GM18520 (cell line): ENCODE results near the gene PTCH1.

ENCODE experiments used
- ATAC-seq: cut with Tn5 transposase; IDR thresholded peaks from one replicate; pipeline ENCODE4 v1.9.1; 2021; ENCODE audit not compliant: unreplicated experiment

Gene PTCH1

DNA sequence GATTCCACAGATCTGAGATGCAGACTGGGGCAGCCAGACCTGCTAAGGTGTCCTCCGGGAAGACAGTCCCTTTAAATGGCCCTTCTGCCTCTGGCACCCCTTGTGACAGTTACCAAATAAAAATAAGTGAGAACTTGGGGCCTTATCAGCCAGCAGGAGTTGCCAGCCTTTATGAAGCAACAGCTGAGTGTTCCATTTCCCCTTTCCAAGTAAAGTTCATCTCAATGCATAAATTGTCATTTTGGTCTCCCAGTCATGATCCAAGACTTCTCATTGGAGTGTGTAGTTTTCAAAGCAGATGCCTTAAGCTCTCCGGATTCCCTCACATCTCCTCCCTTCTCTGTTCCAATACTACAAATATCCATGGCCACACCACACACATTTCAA is 4.1 kb downstream of the PTCH1 start:
- no peak for ATAC-seq

DNA sequence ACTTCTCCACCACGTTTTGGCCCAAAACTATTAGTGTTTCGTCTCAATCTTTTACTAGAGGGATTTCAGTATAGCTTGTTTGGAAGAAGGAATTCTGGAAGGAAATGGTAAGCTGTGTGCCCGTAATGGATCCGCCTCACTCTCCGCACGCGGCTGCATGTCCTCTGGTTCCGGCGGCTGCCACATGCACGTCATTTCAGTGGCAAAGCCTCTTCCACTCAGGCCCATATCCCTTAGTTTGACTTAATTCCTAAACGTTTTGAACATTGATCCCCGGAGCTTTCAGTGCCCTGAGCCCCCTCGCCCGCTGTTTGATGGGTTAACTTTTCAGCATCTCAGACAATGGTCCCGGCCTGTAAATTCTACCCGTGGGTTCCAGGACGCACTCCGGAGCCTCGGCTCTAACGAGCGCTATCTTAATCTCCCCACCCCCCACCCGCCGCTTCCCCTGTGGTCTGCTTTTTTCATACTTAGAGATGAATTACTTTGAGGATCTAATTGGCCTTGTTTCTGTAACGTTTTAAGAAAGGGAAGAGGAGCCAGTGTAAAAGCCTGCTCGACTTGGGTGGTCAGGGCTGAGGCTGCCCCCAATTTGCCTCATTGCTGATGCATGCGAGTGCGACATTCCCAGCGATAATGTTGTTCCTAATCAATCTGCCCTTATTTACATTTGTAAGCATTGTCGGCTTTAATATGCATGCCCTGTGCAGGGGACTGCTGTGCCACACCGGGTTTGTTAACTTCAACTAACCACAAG is 4.6 kb downstream of the PTCH1 start:
- ATAC-seq: no peak

DNA sequence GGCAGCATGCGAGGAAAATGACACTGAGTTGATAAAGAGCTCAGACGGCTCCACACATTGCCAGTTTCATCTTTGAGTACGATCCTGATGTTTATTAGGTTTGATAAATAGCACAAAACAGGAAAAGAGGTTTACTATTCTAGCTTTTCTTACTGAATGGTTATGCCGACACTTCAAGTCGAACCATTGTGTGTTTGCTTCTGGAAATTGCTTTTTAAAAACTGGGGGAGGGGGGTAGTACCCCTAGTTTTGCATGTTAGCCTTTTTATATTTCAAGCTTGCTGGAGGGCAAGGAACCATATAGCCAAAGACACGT is 5.2 kb downstream of the PTCH1 start:
- ATAC-seq: no peak

DNA sequence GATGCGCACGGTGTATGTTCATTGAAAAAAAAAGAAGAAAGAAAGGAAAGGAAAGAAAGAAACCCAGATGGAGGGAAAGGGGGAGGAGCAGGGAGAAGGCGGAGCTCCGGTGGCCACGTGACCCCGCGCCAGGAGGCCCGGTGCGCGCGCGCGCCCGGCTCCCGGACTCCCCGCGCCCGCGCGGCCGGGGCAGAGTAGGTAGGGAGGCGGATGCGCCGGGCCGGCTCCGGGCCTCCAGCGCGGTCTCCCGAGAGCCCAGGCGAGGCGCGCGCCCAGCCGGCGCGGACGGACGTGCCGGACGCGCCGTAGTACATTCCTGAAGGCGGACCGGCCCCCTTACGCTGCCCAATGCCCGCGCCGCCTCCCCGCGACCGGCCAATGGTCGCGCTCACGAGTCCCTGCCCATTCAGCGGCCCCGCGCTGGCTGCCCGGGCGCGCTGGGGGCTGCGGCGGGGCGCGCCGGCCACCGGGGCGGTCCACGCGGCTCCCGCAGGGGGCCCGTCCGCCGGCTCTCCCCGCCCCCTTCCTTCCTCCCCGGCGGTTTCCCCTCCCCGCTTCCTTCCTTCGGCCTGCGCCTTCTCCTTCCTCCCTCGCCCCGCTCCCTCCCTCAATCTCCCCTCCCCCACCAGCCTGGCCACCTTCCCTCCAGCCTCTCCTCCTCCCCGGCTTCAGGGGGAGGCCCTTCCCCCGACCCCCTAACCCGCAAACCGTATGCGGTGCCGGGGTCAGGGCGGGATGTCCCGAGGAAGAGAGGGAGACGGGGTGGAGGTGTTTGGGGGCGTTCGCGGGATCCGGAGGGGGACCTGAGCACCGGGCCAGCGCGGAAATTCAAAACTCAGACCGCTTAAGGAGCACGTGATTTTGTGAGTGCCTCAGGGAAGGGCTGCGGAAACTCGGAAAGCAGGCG is 5.8 kb downstream of the PTCH1 start:
- ATAC-seq: peak; percentile 44

DNA sequence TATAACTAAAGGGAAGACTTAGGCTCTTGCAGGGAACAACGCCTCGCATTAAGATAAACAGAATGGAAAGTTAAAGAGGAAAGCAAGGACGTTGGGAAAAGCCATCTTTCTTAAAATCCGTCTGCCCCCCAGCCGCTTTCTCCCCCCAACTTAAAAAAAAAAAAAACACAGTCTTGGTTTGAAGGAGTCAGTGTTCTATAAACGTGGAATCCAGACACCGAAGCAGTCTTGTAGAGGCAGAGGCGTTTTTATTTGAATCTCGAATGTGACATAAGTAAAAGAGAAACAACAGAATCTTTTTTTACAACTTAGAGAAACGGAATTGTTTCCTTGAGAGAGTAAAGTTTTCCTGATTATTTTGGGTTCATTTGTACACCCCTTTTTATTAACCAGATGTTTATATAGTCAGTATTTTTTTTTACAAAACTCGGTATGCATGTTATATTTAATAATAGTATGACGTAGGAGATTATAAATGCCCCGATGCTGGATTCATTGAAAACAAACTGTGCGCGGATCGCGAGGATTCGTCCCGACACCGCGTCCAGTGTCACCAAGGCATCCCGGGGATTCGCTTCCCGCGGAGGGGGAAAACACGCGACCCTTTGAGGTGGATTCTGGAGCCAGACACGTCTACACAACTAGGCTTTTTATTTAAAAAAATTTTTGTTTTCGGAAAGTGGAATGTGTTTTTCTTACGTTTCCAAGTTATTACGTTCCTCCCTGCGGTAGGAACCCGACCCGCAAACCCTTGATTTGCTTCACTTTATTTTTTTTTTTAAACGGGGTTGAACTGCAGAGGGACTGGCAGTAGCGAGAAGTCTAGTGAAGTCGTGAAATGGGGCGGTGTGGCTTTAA is 6.7 kb downstream of the PTCH1 start:
- no peak for ATAC-seq

DNA sequence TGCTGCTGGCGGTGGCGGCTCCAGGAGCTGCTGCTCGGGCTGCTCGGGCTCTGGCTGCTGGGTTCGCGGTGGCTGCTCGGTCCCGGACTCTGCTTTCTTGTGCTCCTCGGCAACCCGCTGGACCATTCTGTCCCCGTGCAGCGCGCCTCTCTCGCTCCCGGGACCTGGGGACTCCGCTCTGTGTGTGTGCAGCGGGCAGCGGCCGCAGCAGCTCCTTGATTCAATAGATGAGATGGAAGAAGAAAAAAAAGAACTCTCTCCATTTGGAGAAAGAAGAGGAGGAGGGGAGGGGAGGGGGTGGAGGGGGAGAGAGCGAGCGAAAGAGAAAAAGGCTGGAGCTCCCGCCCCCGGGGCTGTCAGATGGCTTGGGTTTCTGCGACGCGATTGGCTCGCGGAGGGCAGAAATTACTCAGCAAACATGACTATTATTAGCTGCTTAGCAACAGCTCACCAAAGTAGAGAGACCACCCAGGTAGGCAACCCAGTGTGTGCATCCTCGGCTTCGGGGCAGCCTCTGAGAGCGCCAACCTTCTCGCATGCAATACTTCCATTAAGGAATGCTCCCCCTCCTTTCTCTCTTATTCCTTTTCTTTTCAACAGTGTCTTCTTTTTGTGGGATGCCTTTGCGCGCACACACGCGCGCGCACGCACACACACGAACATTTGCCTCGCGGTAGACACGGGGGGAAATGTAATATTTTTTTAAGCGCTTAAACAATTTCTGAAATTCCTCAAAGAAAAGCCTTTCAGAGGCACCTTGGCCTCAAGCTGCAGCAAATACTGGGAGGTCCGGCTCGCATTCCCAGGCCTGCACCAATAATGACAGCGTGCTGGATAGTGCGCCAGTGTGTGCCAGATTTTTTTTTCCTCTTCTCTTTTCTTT is 7.6 kb downstream of the PTCH1 start:
- peak; percentile 28 for ATAC-seq

DNA sequence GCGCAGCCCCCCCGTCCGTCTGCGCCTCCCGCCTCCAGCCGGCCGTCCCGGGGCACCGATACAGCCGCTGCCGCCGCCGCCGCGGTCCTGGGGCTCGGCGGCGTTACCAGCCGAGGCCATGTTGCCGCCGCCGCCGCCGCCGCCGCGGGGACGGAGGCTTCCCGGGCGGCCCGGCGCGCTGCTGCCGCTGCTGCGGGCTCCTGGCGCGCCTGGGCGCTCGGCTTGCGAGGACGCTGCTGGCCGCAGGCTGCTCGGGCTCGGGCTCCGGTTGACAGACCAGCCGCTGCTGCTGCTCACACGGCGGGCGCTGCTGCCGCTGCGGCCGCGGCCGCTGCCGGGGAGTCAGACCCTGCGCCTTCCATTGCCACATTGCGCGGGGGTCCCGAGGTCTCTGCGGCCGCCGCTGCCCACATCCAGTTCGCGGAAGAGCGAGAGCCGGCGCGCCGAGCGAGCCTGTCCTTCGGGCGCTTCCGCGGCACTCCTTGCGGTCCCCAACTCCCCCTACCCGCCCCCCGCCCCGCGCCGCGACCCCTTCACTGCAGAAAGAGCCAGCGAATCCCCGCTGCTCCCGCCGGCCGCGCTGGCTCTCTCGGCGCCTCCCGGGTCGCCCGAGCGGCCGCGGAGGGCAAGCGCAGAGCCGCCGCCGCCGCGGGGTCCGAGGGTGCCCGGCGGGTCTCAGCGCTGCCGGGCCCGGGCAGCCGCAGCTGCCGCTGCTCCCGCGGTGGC is 8.4 kb downstream of the PTCH1 start:
- ATAC-seq: no peak

DNA sequence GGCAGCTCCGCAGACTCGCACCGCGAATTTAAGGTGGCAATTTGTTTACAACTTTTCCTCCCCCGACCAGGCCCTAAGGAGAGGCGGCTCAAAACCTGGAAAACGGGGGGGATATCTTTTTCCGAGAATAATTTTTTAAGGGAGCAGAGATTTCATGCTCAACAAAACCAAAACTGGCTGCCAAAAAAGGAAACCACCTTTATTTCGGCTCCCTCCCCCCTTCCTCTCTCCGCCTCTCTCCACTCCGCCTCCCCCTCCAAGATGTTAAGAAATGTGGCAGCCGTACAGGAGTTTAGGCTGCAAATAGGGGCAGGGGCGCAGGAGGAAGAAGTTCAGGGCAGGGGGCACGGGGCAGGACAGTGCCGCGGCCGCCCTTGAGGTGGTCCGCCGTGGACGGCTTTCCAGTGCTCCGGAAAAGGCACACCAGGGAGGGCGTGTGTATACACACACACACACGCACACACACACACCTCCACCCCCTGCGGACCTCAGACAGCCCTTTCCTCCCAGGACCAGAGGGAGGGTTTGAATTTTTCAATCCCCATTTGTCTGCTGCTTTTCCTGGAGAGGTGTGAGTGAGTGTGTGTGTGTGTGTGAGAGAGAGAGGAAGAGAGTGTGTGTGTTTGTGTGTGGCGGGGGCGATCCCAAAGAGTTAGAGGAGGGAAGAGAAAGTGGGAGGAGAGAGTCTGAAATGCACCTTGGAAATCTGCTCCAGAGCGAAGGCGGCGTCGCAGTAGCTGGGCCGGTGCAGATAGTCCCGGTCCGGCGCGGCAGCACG is 9.1 kb downstream of the PTCH1 start:
- no peak for ATAC-seq

DNA sequence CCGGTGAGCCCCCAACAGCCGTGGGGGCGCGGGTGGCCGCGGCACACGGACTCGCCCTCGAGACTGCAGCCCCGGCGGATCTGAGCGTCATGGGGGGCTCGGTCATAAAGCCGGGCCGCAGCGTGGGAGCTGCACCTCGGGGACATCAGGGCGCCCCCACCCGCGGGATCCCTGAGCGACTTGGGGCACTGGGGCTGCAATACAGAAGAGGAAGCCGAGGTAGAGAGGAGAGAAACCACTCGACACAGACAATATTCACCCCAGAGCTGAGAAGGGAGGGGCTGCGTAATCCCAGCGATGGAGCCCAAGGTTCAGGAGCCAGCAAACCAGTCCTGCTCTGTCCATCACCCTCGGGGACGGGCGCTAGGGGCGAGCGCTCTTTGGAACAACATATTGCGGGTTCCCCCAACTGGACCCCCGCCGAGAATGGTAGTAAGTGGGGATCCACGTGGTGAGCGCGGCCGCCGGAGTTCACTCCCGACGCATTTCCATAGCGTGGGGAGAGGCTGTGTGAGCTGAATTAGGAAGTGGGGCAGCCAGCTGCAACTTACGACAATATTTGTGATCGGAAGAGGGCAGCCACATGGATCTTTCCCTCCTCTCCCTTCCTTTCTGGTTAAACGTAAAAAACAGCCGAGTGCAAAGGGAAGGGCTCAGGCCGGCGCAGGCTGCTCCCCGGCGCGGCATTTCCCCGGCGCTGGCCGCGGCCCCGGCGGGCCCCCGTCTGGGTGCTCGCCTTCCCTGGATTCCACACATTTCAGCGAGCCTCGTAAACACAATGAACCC is 9.9 kb downstream of the PTCH1 start:
- no peak for ATAC-seq

DNA sequence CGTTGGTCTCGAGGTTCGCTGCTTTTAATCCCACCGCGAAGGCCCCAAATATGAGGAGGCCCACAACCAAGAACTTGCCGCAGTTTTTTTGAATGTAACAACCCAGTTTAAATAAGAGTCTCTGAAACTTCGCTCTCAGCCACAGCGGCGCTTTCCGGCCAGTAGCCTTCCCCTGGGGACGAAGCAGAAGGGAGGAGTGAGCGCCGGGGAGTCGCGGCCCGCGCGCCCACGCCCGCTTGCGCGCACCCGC is 10.4 kb downstream of the PTCH1 start:
- ATAC-seq: no peak

DNA sequence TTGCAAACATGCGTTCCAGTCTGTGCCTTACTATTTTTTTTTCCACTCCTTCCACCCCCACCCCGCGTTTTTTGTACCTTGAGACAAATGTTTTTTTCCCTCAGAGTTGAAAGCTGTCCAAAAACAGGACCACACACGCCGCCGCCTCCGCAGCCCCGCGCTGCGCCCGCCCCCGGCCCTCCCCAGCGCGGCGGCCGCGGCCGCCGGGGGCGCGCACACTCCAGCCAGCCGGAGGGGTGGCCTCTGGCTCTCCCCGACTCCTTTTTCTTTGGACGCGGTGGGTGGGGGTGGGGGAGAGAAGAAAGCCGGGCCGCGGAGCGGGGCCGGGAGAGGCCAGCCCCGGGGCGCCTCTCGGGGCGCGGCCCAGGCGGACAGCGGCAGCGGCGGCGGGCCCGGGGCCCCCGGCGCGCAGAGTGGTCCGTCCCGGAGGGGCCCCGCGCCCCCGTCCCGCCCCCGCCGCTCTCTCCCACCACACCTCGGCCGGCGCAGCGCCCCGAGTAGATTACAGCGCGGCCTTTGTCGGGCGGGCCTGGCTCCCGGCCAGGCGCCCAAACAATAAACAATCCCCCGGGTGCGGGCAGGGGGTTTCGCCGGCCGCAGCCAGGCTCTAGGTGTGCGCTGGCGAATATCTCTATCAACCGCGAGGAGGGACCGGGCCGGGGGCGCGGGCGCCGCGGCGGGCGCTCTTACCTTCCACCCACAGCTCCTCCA is 10.9 kb downstream of the PTCH1 start:
- ATAC-seq: no peak

DNA sequence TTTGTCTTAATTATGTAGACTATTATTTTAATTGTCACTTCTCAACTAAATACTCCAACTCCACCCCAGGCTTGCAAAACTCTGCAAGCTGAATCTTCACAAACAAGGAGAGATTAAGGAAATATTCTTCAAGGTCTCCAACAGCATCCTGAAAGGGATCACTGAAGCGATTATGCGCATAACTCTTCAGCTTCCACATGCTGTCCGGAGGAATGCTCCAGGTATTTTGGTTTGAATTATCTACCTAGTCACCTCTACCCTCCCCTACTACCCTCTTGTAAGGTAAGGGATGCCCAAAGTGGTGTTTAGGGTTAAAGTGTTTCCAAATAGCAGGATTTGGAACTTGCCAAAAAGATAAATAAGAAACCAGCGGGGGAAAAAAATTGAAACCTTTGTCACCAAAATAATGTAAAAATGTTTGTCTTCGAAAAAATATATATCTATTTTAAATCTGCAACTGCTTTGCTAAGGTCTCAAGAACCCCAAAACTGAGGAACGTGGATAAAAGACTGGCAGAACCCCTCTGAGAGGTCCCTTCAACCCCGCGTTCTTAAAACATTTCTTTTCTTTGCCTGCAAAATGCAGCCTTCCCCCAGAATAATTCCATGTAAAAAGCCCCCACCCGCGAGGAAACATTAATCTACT is 11.6 kb downstream of the PTCH1 start:
- no peak for ATAC-seq

DNA sequence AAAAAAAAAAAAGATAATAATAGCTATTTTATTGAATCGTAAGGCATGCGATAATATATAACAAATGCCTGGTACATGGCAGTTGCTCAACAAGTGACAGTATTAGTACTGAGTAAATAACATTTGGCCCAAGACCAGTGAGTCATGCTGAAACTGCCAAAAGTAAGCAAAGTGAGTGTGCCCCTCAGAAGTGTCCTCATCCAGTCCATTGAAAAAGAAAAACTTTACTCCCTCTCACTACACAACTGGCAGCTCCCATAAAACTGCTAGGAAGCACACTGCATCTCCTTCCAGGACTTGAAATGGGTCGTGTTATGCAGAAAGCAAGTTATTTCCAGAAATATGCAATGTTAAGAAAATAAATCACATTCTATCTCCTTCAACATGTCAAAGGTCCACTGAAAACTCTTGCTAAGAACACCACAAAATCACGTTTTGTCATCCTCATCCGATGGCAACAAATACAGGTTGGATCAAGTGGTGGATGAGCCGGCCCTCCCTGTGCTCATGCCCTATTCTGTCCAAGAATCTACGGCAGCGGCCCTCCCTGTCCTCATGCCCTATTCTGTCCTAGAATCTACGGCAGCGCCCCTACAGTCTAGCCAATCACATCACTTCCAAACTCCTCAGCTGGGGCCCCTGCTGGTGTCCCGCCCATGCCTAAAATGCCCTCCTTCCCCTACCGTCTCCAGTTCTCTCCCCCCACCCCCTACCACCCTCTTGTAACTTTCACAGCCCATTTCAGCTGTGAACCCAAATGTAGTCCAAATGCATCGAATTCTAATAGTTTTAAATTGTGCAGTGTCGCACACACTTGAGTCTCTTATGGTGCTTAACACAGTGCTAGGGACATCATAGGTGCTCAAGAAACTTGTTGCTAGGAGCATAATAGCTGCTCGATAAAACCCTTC is 12.5 kb downstream of the PTCH1 start:
- no peak for ATAC-seq

DNA sequence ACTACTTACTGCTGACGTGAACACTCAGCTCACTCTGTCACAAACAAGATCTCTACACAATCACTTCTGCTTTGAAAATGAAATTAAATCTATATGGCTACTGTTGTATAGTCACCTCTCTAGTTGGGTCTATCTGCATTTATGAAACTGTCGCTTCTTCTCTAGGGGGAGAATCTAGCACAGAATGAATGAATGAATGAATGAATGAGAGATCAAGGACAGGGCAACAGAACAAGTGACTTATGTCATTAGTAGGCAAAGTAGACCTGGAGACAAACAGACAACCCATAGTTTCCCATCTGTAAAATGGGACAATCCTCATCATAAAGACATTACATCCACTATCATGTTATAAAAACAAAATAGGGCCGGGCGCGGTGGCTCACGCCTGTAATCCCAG is 13.4 kb downstream of the PTCH1 start:
- ATAC-seq: no peak

DNA sequence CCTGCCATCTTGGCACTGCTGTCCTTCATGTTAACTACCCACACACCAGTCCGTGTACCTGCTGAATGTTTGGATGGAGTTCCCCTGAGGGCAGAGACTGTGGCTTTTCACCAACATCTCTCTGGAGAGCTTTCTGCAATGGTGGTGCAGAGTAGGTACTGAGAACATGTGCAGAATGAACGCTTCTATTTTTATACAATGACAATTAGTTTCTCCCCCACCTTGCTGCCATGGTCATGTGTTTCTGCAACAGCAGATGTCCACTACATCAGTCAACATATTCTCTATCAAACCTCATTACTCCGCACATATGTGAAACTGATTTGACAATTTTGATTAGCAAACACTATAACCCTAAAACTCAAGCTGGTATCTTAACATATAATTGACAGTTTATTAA is 14.5 kb downstream of the PTCH1 start:
- no peak for ATAC-seq

DNA sequence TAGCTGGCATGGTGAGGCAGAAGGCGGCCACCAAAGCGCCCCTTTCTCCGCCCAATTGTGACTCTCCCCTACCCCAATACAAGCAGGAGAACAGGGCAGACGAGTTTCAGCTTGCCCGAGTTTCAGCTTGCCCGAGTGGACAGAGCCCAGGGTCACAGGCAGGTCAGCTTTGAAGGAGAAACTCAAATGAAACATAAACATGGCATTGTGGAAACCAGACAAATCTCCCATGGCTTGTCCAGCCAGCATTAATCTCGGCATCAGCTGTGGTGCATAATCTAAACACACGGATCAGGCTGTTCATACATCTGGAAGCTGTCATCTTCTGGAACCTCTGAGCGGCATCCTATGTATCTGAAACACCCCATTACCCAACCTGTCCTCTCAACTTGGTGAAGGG is 16.9 kb downstream of the PTCH1 start:
- no peak for ATAC-seq
